OCI-LY1 (cell line): ENCODE data around the gene NR4A3.

ENCODE experiments used
- H2AFZ ChIP-seq: fragments of 200-600 bp; sonication (generic), shearing (Covaris generic); 2 replicates; pipeline ENCODE4 v1.6.0; 2014; ENCODE audit warnings: antibody characterized with exemption, mild to moderate bottlenecking, low read length
- H3F3A ChIP-seq: fragments of 200-600 bp; sonication (generic), shearing (Covaris generic); 2 replicates; pipeline ENCODE4 v1.6.0; 2014; ENCODE audit warnings: mild to moderate bottlenecking, antibody characterized with exemption, low read length, moderate library complexity; ENCODE audit not compliant: insufficient read depth
- H3K27ac ChIP-seq: fragments of 200-600 bp; sonication (generic); 2 replicates; pipeline ENCODE4 v1.5.1; 2014; ENCODE audit warnings: low read length, mixed run types, mild to moderate bottlenecking, low read depth; ENCODE audit not compliant: poor library complexity, severe bottlenecking
- H3K27me3 ChIP-seq: fragments of 200-600 bp; sonication (generic); 2 replicates; pipeline ENCODE4 v1.6.0; 2014; ENCODE audit warnings: antibody characterized with exemption, mild to moderate bottlenecking, low read length, moderate library complexity; ENCODE audit not compliant: insufficient read depth
- H3K36me3 ChIP-seq: fragments of 200-600 bp; sonication (generic); 2 replicates; pipeline ENCODE4 v1.6.1; 2014; ENCODE audit warnings: mild to moderate bottlenecking, antibody characterized with exemption, low read length, moderate library complexity, mixed read lengths; ENCODE audit not compliant: insufficient read depth
- H3K4me1 ChIP-seq: fragments of 200-600 bp; sonication (generic); 2 replicates; pipeline ENCODE4 v1.5.1; 2014; ENCODE audit warnings: mild to moderate bottlenecking, low read length, moderate library complexity; ENCODE audit not compliant: insufficient read depth, severe bottlenecking
- H3K4me2 ChIP-seq: fragments of 200-600 bp; sonication (generic), shearing (Covaris generic); 2 replicates; pipeline ENCODE4 v1.6.1; 2014; ENCODE audit warnings: low read length
- H3K4me3 ChIP-seq: fragments of 200-600 bp; sonication (generic); 2 replicates; pipeline ENCODE4 v1.5.1; 2014; ENCODE audit warnings: low read length, low read depth, mild to moderate bottlenecking, mixed read lengths; ENCODE audit not compliant: poor library complexity, severe bottlenecking
- H3K79me2 ChIP-seq: fragments of 200-600 bp; shearing (Covaris generic); 2 replicates; pipeline ENCODE4 v1.6.1; 2016; ENCODE audit warnings: mixed run types, low read length, mixed read lengths; ENCODE audit not compliant: insufficient read depth
- H3K9ac ChIP-seq: fragments of 200-600 bp; sonication (generic), shearing (Covaris generic); 2 replicates; pipeline ENCODE4 v1.6.1; 2014; ENCODE audit warnings: mild to moderate bottlenecking, low read length, mixed read lengths
- H3K9me2 ChIP-seq: fragments of 200-600 bp; sonication (generic), shearing (Covaris generic); 2 replicates; pipeline ENCODE4 v1.6.1; 2014; ENCODE audit warnings: low read depth, mild to moderate bottlenecking, low read length, mixed read lengths
- H3K9me3 ChIP-seq: fragments of 200-600 bp; shearing (Covaris generic); 2 replicates; pipeline ENCODE4 v1.6.1; 2014; ENCODE audit warnings: low read length, mixed read lengths
- H4K20me1 ChIP-seq: fragments of 200-600 bp; sonication (generic), shearing (Covaris generic); 2 replicates; pipeline ENCODE4 v1.6.0; 2016; ENCODE audit warnings: mild to moderate bottlenecking, low read length; ENCODE audit not compliant: insufficient read depth
- CTCF ChIP-seq: fragments of 200-600 bp; sonication (generic), shearing (Covaris generic); IDR thresholded peaks from 2 replicates; pipeline ENCODE4 v1.5.1; 2017; ENCODE audit warnings: mild to moderate bottlenecking, antibody characterized with exemption, low read length, moderate library complexity, mixed read lengths
- EZH2 ChIP-seq: fragments of 200-600 bp; sonication (generic), shearing (Covaris generic); IDR thresholded peaks from 2 replicates; pipeline ENCODE4 v1.8.0; 2017; ENCODE audit warnings: borderline replicate concordance, mixed run types, mild to moderate bottlenecking, antibody characterized with exemption, low read length, moderate library complexity, mixed read lengths

The NR4A3 gene

GRCh38 chr9:99811598-99812383, 9.9 kb upstream of the NR4A3 start:
- Histone ChIP-seq H3K4me3 (no peak overlapping the region), H3K27ac (no peak overlapping the region), H3K4me1 (no peaks in the 10 kb centered on the region), H4K20me1 (no peaks in the 10 kb centered on the region), H3F3A (no peaks in the 10 kb centered on the region; the same call in 1 of the 2 replicates), H2AFZ (no peak overlapping the region), H3K9ac (no peak overlapping the region), H3K36me3 (no peaks in the 10 kb centered on the region), H3K9me2 (no peaks in the 10 kb centered on the region), H3K9me3 (no peaks in the 10 kb centered on the region), H3K4me2 (no peak overlapping the region), H3K79me2 (no peaks in the 10 kb centered on the region), H3K27me3 (no peaks in the 10 kb centered on the region)
- no peak for TF ChIP-seq CTCF
- no peak for TF ChIP-seq EZH2

- Histone ChIP-seq H3K9me3 (no peaks in the 10 kb centered on the region), H3K9me2 (no peaks in the 10 kb centered on the region), H3K27me3 (no peaks in the 10 kb centered on the region), H3K4me2 (no peak overlapping the region), H3K4me3 (no peak overlapping the region), H3K27ac (no peak overlapping the region), H4K20me1 (no peaks in the 10 kb centered on the region), H3K9ac (no peak overlapping the region), H3K36me3 (no peaks in the 10 kb centered on the region), H2AFZ (no peak overlapping the region), H3K79me2 (no peaks in the 10 kb centered on the region), H3K4me1 (peaks cover 5% of the 10 kb centered on the region), H3F3A (no peaks in the 10 kb centered on the region; the same call in 1 of the 2 replicates)
- TF ChIP-seq CTCF (no peak), EZH2 (no peak)
These were observed 7.9 kb upstream of the NR4A3 start for GRCh38 chr9:99813739-99814138.

GRCh38 chr9:99814359-99814758, 7.3 kb upstream of the NR4A3 start:
- Histone ChIP-seq H3K9me3 (no peaks in the 10 kb centered on the region), H3K4me2 (no peak overlapping the region), H4K20me1 (no peaks in the 10 kb centered on the region), H3K4me1 (peaks cover 9% of the 10 kb centered on the region), H3K79me2 (no peaks in the 10 kb centered on the region), H2AFZ (no peak overlapping the region), H3K27ac (no peak overlapping the region), H3K9ac (no peak overlapping the region), H3K4me3 (no peak overlapping the region), H3F3A (no peaks in the 10 kb centered on the region; the same call in 1 of the 2 replicates), H3K9me2 (no peaks in the 10 kb centered on the region), H3K27me3 (no peaks in the 10 kb centered on the region), H3K36me3 (no peaks in the 10 kb centered on the region)
- TF ChIP-seq CTCF (no peak), EZH2 (no peak)
